ENCODE data around the gene N4BP2L2.

The N4BP2L2 gene

DNA sequence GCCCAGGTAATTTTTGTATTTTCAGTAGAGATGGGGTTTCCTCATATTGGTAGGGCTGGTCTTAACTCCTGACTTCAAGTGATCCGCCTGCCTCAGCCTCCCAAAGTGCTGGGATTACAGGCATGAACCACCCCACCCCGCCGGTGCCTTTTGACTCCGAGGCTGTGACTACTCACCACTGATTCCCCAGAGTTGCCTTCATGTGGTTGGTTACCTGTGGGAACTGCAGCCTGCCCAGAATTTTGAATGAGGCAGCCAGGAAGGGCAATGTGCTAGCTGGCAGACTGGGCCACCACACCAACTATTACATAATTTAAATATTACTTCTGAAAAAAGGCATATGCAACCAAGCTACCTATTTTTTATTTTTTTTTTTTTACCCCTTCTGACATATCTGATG lies 42.8 kb downstream of the N4BP2L2 start:
- no peak overlapping the region for H3K4me3 ChIP-seq (replicated peaks; ENCODE audit: low read depth, low read length)
- DNase-seq (ENCODE audit: extremely low read depth, low read depth): no peak
- TF ChIP-seq, protein P1, sequence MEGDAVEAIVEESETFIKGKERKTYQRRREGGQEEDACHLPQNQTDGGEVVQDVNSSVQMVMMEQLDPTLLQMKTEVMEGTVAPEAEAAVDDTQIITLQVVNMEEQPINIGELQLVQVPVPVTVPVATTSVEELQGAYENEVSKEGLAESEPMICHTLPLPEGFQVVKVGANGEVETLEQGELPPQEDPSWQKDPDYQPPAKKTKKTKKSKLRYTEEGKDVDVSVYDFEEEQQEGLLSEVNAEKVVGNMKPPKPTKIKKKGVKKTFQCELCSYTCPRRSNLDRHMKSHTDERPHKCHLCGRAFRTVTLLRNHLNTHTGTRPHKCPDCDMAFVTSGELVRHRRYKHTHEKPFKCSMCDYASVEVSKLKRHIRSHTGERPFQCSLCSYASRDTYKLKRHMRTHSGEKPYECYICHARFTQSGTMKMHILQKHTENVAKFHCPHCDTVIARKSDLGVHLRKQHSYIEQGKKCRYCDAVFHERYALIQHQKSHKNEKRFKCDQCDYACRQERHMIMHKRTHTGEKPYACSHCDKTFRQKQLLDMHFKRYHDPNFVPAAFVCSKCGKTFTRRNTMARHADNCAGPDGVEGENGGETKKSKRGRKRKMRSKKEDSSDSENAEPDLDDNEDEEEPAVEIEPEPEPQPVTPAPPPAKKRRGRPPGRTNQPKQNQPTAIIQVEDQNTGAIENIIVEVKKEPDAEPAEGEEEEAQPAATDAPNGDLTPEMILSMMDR (IDR thresholded peaks at IDR 0.05; ENCODE audit: low read depth, low read length, missing control alignments): no peak

- TF ChIP-seq, protein P1 (IDR thresholded peaks at IDR 0.05; ENCODE audit: low read depth, low read length, missing control alignments): no peak
- H3K4me3 ChIP-seq (replicated peaks; ENCODE audit: low read depth, low read length): no peak overlapping the region
- no peak for DNase-seq (ENCODE audit: extremely low read depth, low read depth)
Observed at GRCh38 chr13:32495429-32495828, 43.2 kb downstream of the N4BP2L2 start.

DNA sequence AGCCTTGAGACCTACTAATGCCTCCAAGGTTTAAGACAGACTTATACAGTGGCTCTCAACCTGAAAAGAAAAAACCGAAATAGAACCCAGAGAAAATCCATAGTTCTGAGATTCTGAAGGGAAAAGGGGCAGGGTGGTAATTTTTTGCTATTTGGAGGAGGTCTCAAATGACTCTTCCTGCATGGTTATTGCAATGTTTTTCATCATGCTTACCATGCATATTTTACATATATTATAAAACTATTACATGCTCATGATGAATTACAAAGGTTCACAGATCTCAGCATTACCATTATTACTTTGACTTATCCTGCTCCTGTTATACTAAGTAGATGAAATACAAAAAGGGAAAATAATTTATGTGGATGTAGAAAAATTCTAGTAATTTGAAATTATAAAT lies 47.6 kb downstream of the N4BP2L2 start:
- H3K4me3 ChIP-seq (replicated peaks; ENCODE audit: low read depth, low read length): no peak overlapping the region
- no peak for DNase-seq (ENCODE audit: extremely low read depth, low read depth)
- TF ChIP-seq, protein P1 (IDR thresholded peaks at IDR 0.05; ENCODE audit: low read depth, low read length, missing control alignments): no peak

GRCh38 chr13:32476892-32477291 lies 61.7 kb downstream of the N4BP2L2 start:
- DNase-seq (ENCODE audit: extremely low read depth, low read depth): no peak

GRCh38 chr13:32476021-32476731 lies 62.4 kb downstream of the N4BP2L2 start:
- no peak for DNase-seq (ENCODE audit: extremely low read depth, low read depth)
- H3K4me3 ChIP-seq (replicated peaks; ENCODE audit: low read depth, low read length): no peak overlapping the region
- TF ChIP-seq, protein P1 (IDR thresholded peaks at IDR 0.05; ENCODE audit: low read depth, low read length, missing control alignments): no peak

More at GRCh38 chr13:32476892-32477291, 61.7 kb downstream of the N4BP2L2 start:
- TF ChIP-seq, protein P1 (IDR thresholded peaks at IDR 0.05; ENCODE audit: low read depth, low read length, missing control alignments): no peak
- H3K4me3 ChIP-seq (replicated peaks; ENCODE audit: low read depth, low read length): no peak overlapping the region

DNA sequence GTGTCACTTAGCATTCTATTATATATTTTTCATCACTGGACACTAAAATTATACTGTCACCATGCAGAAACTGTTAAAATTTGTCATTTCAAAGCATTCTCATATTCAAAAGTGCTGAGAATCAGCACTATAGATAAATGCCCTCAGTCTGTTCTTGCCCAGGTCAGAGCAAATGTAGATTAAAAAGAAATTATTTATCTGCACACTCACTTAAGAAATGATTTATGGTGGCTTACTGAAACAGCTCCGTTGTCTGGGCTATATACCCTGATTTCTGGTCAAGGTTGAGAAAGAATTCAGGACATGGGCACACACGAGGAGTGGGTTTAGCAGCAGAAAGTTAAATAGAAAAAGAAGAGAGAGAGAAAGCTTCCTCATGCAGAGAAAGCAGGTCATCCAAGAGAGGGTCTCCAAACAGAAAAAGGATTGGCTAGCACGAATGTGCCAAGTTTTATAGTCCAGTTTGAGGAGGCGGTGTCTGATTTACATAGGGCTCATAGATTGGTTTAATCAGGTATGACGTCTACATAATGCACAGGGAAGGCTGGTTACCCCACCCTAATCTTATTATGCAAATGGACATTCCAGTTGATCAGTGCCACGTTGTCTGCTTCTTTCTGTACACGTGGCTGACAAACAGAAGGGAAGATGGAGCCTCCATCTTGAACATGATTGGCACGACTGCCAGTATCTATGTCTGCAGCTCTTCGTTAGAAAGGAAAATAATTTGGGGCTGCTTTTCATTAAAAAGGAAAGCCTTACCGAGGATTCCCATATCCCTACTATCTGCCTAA lies 63.4 kb downstream of the N4BP2L2 start:
- no peak for DNase-seq (ENCODE audit: extremely low read depth, low read depth)
- TF ChIP-seq, protein P1 (IDR thresholded peaks at IDR 0.05; ENCODE audit: low read depth, low read length, missing control alignments): no peak
- no peak overlapping the region for H3K4me3 ChIP-seq (replicated peaks; ENCODE audit: low read depth, low read length)

Data from HFF-Myc (cell line).